NB4 (cell line): ENCODE measurements around the gene GNB1L.

Experiments
- MYC ChIP-seq: IDR thresholded peaks from 2 replicates; pipeline ENCODE4 v1.6.1; 2011; ENCODE audit warnings: low read depth, low read length
- POLR2A ChIP-seq: IDR thresholded peaks from 2 replicates; pipeline ENCODE4 v1.6.1; 2011; ENCODE audit warnings: mild to moderate bottlenecking; ENCODE audit not compliant: insufficient read length; ENCODE audit errors: extremely low read depth
- TF ChIP-seq, protein P1 (sequence below): IDR thresholded peaks from one replicate; pipeline ENCODE4 v1.5.1; 2012; ENCODE audit warnings: low read depth, low read length
- TF ChIP-seq, protein P2 (sequence below): IDR thresholded peaks from 2 replicates; pipeline ENCODE4 v1.6.1; 2011; ENCODE audit warnings: low read depth, low read length

DNA sequence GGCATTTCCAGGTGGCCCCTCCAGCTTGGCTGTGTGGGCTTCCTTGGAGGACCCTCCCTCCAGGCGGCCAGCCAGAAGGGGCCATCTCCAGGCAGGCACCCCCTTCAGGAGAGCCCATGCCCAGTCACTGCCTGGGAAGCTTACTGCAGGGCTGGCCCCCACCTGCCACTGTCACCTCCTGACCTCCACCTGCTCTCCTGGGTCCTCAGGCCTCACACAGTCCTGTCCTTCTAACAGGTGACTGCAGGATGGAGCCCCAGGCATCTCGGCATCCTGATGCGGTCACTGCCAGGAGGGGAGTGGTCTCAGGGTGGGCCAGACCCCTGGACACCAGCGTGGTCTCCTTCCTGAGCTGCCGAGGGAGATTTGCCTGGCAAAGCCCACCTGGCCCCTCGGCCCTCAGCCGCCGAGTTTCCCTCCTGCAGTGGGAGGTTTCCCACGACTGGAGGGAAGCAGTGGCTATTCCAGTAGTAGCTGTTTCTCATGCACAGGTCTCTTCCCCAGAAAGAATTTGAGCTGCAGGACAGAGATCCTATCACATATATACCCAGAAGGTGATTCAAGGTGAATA, 81.1 kb downstream of the GNB1L start:
- TF ChIP-seq, protein P1, sequence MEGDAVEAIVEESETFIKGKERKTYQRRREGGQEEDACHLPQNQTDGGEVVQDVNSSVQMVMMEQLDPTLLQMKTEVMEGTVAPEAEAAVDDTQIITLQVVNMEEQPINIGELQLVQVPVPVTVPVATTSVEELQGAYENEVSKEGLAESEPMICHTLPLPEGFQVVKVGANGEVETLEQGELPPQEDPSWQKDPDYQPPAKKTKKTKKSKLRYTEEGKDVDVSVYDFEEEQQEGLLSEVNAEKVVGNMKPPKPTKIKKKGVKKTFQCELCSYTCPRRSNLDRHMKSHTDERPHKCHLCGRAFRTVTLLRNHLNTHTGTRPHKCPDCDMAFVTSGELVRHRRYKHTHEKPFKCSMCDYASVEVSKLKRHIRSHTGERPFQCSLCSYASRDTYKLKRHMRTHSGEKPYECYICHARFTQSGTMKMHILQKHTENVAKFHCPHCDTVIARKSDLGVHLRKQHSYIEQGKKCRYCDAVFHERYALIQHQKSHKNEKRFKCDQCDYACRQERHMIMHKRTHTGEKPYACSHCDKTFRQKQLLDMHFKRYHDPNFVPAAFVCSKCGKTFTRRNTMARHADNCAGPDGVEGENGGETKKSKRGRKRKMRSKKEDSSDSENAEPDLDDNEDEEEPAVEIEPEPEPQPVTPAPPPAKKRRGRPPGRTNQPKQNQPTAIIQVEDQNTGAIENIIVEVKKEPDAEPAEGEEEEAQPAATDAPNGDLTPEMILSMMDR, result no peak
- TF ChIP-seq MYC (no peak), POLR2A (no peak)
- TF ChIP-seq, protein P2, sequence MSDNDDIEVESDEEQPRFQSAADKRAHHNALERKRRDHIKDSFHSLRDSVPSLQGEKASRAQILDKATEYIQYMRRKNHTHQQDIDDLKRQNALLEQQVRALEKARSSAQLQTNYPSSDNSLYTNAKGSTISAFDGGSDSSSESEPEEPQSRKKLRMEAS, result no peak
